H9 (cell line): ENCODE results near the gene PSMD6. TPM values are rescaled to one million over a fixed set of nuclear protein-coding genes. Genes with fewer than 3 reads are reported as not detected.

Experiments used
- DNase-seq: peaks from one replicate; pipeline ENCODE4 v3.0.0-alpha.2; 2017
- H2AFZ ChIP-seq: one replicate; pipeline ENCODE4 v1.6.1; 2013; ENCODE audit warnings: mild to moderate bottlenecking, low read length, control low read depth, moderate library complexity
- H2AK5ac ChIP-seq: 2 replicates; pipeline ENCODE4 v1.6.1; 2013; ENCODE audit warnings: low read length, control low read depth, mixed read lengths; ENCODE audit not compliant: insufficient read length
- H2BK120ac ChIP-seq: one replicate; pipeline ENCODE4 v1.6.1; 2013; ENCODE audit warnings: low read depth, mild to moderate bottlenecking, low read length, control low read depth, inconsistent platforms; ENCODE audit not compliant: poor library complexity, severe bottlenecking
- H2BK12ac ChIP-seq: 2 replicates; pipeline ENCODE4 v1.6.1; 2013; ENCODE audit warnings: low read length, control low read depth, mixed read lengths, low read depth; ENCODE audit not compliant: insufficient read length
- H2BK15ac ChIP-seq: 2 replicates; pipeline ENCODE4 v1.6.1; 2013; ENCODE audit warnings: low read depth, low read length, control low read depth
- H2BK20ac ChIP-seq: one replicate; pipeline ENCODE4 v1.6.1; 2013; ENCODE audit warnings: low read depth, mild to moderate bottlenecking, low read length, control low read depth, inconsistent platforms; ENCODE audit not compliant: poor library complexity, severe bottlenecking
- H2BK5ac ChIP-seq: 2 replicates; pipeline ENCODE4 v1.6.1; 2013; ENCODE audit warnings: low read length, control low read depth, mixed read lengths; ENCODE audit not compliant: insufficient read length
- H3K14ac ChIP-seq: 2 replicates; pipeline ENCODE4 v1.6.1; 2013; ENCODE audit warnings: low read length, control low read depth; ENCODE audit not compliant: insufficient read depth
- H3K18ac ChIP-seq: 2 replicates; pipeline ENCODE4 v1.6.1; 2013; ENCODE audit warnings: low read depth, mild to moderate bottlenecking, mixed read lengths, low read length, control low read depth; ENCODE audit not compliant: insufficient read length
- H3K23ac ChIP-seq: 2 replicates; pipeline ENCODE4 v1.6.1; 2013; ENCODE audit warnings: low read length, control low read depth, mixed read lengths, low read depth; ENCODE audit not compliant: insufficient read length
- H3K23me2 ChIP-seq: 2 replicates; pipeline ENCODE4 v1.6.1; 2013; ENCODE audit warnings: low read depth, mild to moderate bottlenecking, mixed read lengths, low read length, control low read depth; ENCODE audit not compliant: insufficient read length, poor library complexity, severe bottlenecking
- H3K27ac ChIP-seq: 2 replicates; pipeline ENCODE4 v1.5.1; 2013; ENCODE audit warnings: low read length, control low read depth, mixed read lengths, low read depth; ENCODE audit not compliant: insufficient read length
- H3K27me3 ChIP-seq: 2 replicates; pipeline ENCODE4 v1.6.1; 2013; ENCODE audit warnings: low read length, control low read depth, inconsistent platforms; ENCODE audit not compliant: insufficient read depth
- H3K4ac ChIP-seq: 2 replicates; pipeline ENCODE4 v1.6.1; 2013; ENCODE audit warnings: low read depth, mild to moderate bottlenecking, control low read depth, inconsistent platforms, low read length, moderate library complexity
- H3K4me1 ChIP-seq: 2 replicates; pipeline ENCODE4 v1.6.1; 2013; ENCODE audit warnings: low read length, control low read depth, inconsistent platforms; ENCODE audit not compliant: insufficient read depth
- H3K4me2 ChIP-seq: 2 replicates; pipeline ENCODE4 v1.6.1; 2013; ENCODE audit warnings: low read length, control low read depth, mixed read lengths; ENCODE audit not compliant: insufficient read length, insufficient read depth
- H3K56ac ChIP-seq: 2 replicates; pipeline ENCODE4 v1.6.1; 2013; ENCODE audit warnings: low read depth, mild to moderate bottlenecking, mixed read lengths, low read length, control low read depth; ENCODE audit not compliant: insufficient read length
- H3K79me1 ChIP-seq: 2 replicates; pipeline ENCODE4 v1.6.1; 2013; ENCODE audit warnings: low read depth, mild to moderate bottlenecking, moderate library complexity, low read length, control low read depth, inconsistent platforms; ENCODE audit not compliant: insufficient read depth, poor library complexity, severe bottlenecking
- H3K79me2 ChIP-seq: 2 replicates; pipeline ENCODE4 v1.6.1; 2013; ENCODE audit warnings: low read length, control low read depth, inconsistent platforms; ENCODE audit not compliant: insufficient read depth
- H3K9ac ChIP-seq: 2 replicates; pipeline ENCODE4 v1.6.1; 2013; ENCODE audit warnings: low read length, control low read depth, mixed read lengths; ENCODE audit not compliant: insufficient read length; ENCODE audit errors: extremely low read depth
- H3K9me3 ChIP-seq: one replicate; pipeline ENCODE4 v1.6.1; 2013; ENCODE audit warnings: low read depth, low read length, inconsistent platforms; ENCODE audit not compliant: control insufficient read depth
- H3T11ph ChIP-seq: one replicate; pipeline ENCODE4 v1.6.1; 2013; ENCODE audit warnings: mild to moderate bottlenecking, low read length, control low read depth, inconsistent platforms
- H4K20me1 ChIP-seq: one replicate; pipeline ENCODE4 v1.6.1; 2013; ENCODE audit not compliant: control insufficient read depth, insufficient read length, insufficient read depth
- H4K5ac ChIP-seq: 2 replicates; pipeline ENCODE4 v1.6.1; 2013; ENCODE audit warnings: low read depth, mild to moderate bottlenecking, mixed read lengths, low read length, control low read depth; ENCODE audit not compliant: insufficient read length
- H4K8ac ChIP-seq: replicated peaks from 2 replicates; pipeline ENCODE4 v1.6.1; 2013; ENCODE audit warnings: low read length, control low read depth, mixed read lengths, low read depth; ENCODE audit not compliant: insufficient read length
- H4K91ac ChIP-seq: 2 replicates; pipeline ENCODE4 v1.6.1; 2013; ENCODE audit warnings: low read depth, mild to moderate bottlenecking, moderate library complexity, mixed read lengths, low read length, control low read depth; ENCODE audit not compliant: insufficient read length
- H3K27ac Mint-ChIP-seq, 3 experiments: 2 replicates in 2 of 3; 3 replicates in 1 of 3; pipeline ENCODE4 v1.8.0; 2020 to 2021; ENCODE audit warnings: mixed read lengths in 3 of 3, mild to moderate bottlenecking in 1 of 3, moderate library complexity in 1 of 3
- H3K27me3 Mint-ChIP-seq: 2 replicates; pipeline ENCODE4 v1.8.0; 2021; ENCODE audit warnings: low read depth, mild to moderate bottlenecking, moderate library complexity, mixed read lengths
- H3K36me3 Mint-ChIP-seq, 3 experiments: 2 replicates in 2 of 3; 3 replicates in 1 of 3; pipeline ENCODE4 v1.8.0; 2020 to 2021; ENCODE audit warnings: low read depth in 3 of 3, mixed read lengths in 3 of 3; ENCODE audit not compliant: insufficient read depth in 1 of 3
- H3K4me1 Mint-ChIP-seq, 2 experiments: 2 replicates each; pipeline ENCODE4 v1.8.0; 2020; ENCODE audit warnings: mixed read lengths in 2 of 2
- H3K4me3 Mint-ChIP-seq, 2 experiments: 2 replicates in 1 of 2; 3 replicates in 1 of 2; pipeline ENCODE4 v1.8.0; 2020 to 2021; ENCODE audit warnings: mild to moderate bottlenecking in 2 of 2, mixed read lengths in 2 of 2, moderate library complexity in 1 of 2
- H3K9me3 Mint-ChIP-seq, 2 experiments: 2 replicates in 1 of 2; 3 replicates in 1 of 2; pipeline ENCODE4 v1.8.0; 2020; ENCODE audit warnings: mild to moderate bottlenecking in 2 of 2, mixed read lengths in 2 of 2, moderate library complexity in 1 of 2
- CTCF ChIP-seq: fragments of 200-600 bp; sonication (generic); conservative IDR thresholded peaks from 3 replicates; pipeline ENCODE4 v1.8.0; 2021; ENCODE audit warnings: antibody characterized with exemption, mild to moderate bottlenecking
- WGBS: extraction: QIAGEN DNeasy Blood & Tissue Kit; methylation state at CpG from one replicate; pipeline ENCODE4 v1.1.7; 2013; ENCODE audit warnings: missing lambda C conversion rate, low lambda C conversion rate, mixed read lengths; ENCODE audit not compliant: insufficient read length; ENCODE audit errors: extremely low coverage; 5-methylcytosine and 5-hydroxymethylcytosine counted together
- total RNA-seq: library from RNA; stranded (reverse); gene quantifications from 2 replicates; pipeline ENCODE4 v1.2.1, GENCODE V29; 2021

Gene PSMD6
- total RNA-seq, 1 experiment from 2014 or later = 112 TPM

GRCh38 chr3:64056606-64057180 lies 33.4 kb upstream of the PSMD6 start:
- Histone ChIP-seq H3T11ph (no peak overlapping the region), H3K56ac (no peak overlapping the region), H2BK20ac (no peak overlapping the region), H2AK5ac (no peak overlapping the region), H3K4me1 (no peaks in the 10 kb centered on the region), H3K4ac (no peak overlapping the region), H3K79me2 (no peaks in the 10 kb centered on the region), H3K79me1 (no peaks in the 10 kb centered on the region), H2BK15ac (no peak overlapping the region), H2BK12ac (no peak overlapping the region), H2AFZ (no peak overlapping the region), H4K5ac (no peak overlapping the region), H2BK120ac (no peak overlapping the region), H4K91ac (no peak overlapping the region), H3K23me2 (no peaks in the 10 kb centered on the region), H3K27ac (no peak overlapping the region), H3K9ac (no peak overlapping the region), H3K14ac (no peak overlapping the region), H3K4me2 (no peak overlapping the region), H3K18ac (no peak overlapping the region), H3K27me3 (no peaks in the 10 kb centered on the region), H3K23ac (no peak overlapping the region), H4K20me1 (no peaks in the 10 kb centered on the region), H2BK5ac (no peak overlapping the region), H4K8ac (no peak overlapping the region), H3K9me3 (no peaks in the 10 kb centered on the region)
- no peaks in the 10 kb centered on the region for H3K9me3 Mint-ChIP-seq
- WGBS = no CpG with 5 or more reads among the region's 3 CpGs
- no peak overlapping the region for H3K4me3 Mint-ChIP-seq
- H3K27ac Mint-ChIP-seq = no peak overlapping the region
- H3K36me3 Mint-ChIP-seq = no peaks in the 10 kb centered on the region
- TF ChIP-seq CTCF = no peak
- peaks cover 15 to 19% of the 10 kb centered on the region in 2 experiments for H3K4me1 Mint-ChIP-seq
- peaks cover 1% of the 10 kb centered on the region for H3K27me3 Mint-ChIP-seq
- DNase-seq = no peak
